Endothelial cell of umbilical vein (primary cell): ENCODE measurements around the gene SEC14L6.

Experiments used
- CTCF ChIP-seq, 2 donors: IDR thresholded peaks; 1 replicate in 1 of 2; 2 replicates in 1 of 2; pipeline ENCODE4 v1.5.1; 2011; ENCODE audit warnings: low read length in 2 of 2, mild to moderate bottlenecking in 2 of 2, moderate library complexity in 2 of 2, control low read depth in 1 of 2, inconsistent platforms in 1 of 2, low read depth in 1 of 2; ENCODE audit not compliant: insufficient read depth in 1 of 2; ENCODE audit errors: extremely low read depth in 1 of 2
- EZH2 ChIP-seq: IDR thresholded peaks from 2 replicates; pipeline ENCODE4 v1.6.1; 2012; ENCODE audit warnings: borderline replicate concordance, low read depth, mild to moderate bottlenecking, moderate library complexity, low read length, inconsistent platforms; ENCODE audit not compliant: severe bottlenecking
- FOS ChIP-seq: IDR thresholded peaks from 2 replicates; pipeline ENCODE4 v1.6.1; 2011; ENCODE audit warnings: mild to moderate bottlenecking, low read length, moderate library complexity, borderline replicate concordance; ENCODE audit not compliant: insufficient read depth
- GATA2 ChIP-seq: IDR thresholded peaks from 2 replicates; pipeline ENCODE4 v1.7.0; 2011; ENCODE audit warnings: low read depth, mild to moderate bottlenecking, moderate library complexity, mixed read lengths, low read length; ENCODE audit not compliant: insufficient read length, insufficient read depth
- JUN ChIP-seq: IDR thresholded peaks from 2 replicates; pipeline ENCODE4 v1.6.1; 2011; ENCODE audit warnings: borderline replicate concordance, low read depth; ENCODE audit not compliant: insufficient read length, insufficient read depth
- MAX ChIP-seq: IDR thresholded peaks from 2 replicates; pipeline ENCODE4 v1.6.1; 2011; ENCODE audit not compliant: insufficient read depth, insufficient read length
- MYC ChIP-seq: IDR thresholded peaks from one replicate; pipeline ENCODE4 v1.6.1; 2011; ENCODE audit warnings: mild to moderate bottlenecking, low read depth, low read length
- POLR2A ChIP-seq: IDR thresholded peaks from 2 replicates; pipeline ENCODE4 v1.6.1; 2012; ENCODE audit warnings: low read depth, mild to moderate bottlenecking, control low read depth, low read length
- POLR2AphosphoS5 ChIP-seq: IDR thresholded peaks from 2 replicates; pipeline ENCODE4 v1.6.1; 2012; ENCODE audit warnings: low read depth, mild to moderate bottlenecking, control low read depth, low read length, moderate library complexity; ENCODE audit not compliant: insufficient read depth

GRCh38 chr22:30502153-30502552, 44.4 kb downstream of the SEC14L6 start:
- TF ChIP-seq JUN (no peak), CTCF (IDR thresholded peaks at IDR 0.05; ENCODE audit: extremely low read depth in 1 of 2, insufficient read depth in 1 of 2, low read depth in 1 of 2, low read length in 2 of 2) (no peak), POLR2A (no peak), POLR2AphosphoS5 (no peak), EZH2 (no peak), MYC (no peak), MAX (no peak), GATA2 (no peak), FOS (no peak)
